Panc1 (cell line): Measurements from ENCODE around the gene IFT22.
"Not testable (repeated sequence)": the region's sequence is repeated elsewhere in the genome, so short reads cannot be mapped to it uniquely, and the experiment has no call there.

Experiments used
- POLR2AphosphoS5 ChIP-seq: IDR thresholded peaks from 2 replicates; pipeline ENCODE4 v1.6.1; 2012; ENCODE audit warnings: mild to moderate bottlenecking, low read depth, low read length, moderate library complexity
- SIN3A ChIP-seq: IDR thresholded peaks from 2 replicates; pipeline ENCODE4 v1.6.1; 2012; ENCODE audit warnings: low read depth, mild to moderate bottlenecking, low read length, moderate library complexity, borderline replicate concordance; ENCODE audit not compliant: insufficient read depth
- TCF7L2 ChIP-seq: IDR thresholded peaks from 2 replicates; pipeline ENCODE4 v1.6.1; 2011; ENCODE audit warnings: mild to moderate bottlenecking, low read depth, low read length, inconsistent platforms
- TF ChIP-seq, protein P1 (sequence below): fragments of 450-650 bp; IDR thresholded peaks from 2 replicates; pipeline ENCODE4 v1.5.1; 2017; ENCODE audit warnings: mild to moderate bottlenecking
- TF ChIP-seq, protein P2 (sequence below), 2 experiments: IDR thresholded peaks; 2 replicates each; pipeline ENCODE4 v1.6.1; 2011 to 2012; ENCODE audit warnings: low read depth in 2 of 2, control low read depth in 1 of 2, low read length in 1 of 2, mild to moderate bottlenecking in 1 of 2, moderate library complexity in 1 of 2; ENCODE audit not compliant: insufficient read depth in 1 of 2

DNA sequence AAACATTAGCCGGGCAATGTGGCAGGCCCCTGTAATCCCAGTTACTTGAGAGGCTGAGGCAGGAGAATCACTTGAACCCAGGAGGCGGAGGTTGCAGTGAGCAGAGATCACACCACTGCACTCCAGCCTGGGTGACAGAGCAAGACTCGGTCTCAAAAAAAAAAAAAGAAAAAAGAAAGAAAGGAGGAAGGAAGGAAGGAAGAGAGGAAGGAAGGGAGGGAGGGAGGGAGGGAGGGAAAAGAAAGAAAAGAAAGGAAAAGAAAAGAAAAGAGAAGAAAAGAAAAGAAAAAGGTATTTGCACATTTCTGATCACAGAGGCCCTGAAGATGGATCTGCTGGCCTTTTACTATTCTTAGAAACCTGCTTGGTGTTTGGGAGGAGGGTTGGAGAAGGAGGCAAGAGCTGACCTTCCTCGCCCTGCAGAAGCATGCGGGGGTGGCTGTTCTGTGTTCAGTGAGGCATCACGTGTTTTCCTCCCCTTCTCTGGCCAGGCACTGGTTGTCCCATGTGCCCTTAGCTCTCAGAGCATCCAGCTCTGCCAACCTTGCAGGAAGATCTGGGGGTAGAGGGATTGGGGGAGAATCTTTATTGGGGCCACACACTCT, 57.4 kb downstream of the IFT22 start:
- TF ChIP-seq, protein P1, sequence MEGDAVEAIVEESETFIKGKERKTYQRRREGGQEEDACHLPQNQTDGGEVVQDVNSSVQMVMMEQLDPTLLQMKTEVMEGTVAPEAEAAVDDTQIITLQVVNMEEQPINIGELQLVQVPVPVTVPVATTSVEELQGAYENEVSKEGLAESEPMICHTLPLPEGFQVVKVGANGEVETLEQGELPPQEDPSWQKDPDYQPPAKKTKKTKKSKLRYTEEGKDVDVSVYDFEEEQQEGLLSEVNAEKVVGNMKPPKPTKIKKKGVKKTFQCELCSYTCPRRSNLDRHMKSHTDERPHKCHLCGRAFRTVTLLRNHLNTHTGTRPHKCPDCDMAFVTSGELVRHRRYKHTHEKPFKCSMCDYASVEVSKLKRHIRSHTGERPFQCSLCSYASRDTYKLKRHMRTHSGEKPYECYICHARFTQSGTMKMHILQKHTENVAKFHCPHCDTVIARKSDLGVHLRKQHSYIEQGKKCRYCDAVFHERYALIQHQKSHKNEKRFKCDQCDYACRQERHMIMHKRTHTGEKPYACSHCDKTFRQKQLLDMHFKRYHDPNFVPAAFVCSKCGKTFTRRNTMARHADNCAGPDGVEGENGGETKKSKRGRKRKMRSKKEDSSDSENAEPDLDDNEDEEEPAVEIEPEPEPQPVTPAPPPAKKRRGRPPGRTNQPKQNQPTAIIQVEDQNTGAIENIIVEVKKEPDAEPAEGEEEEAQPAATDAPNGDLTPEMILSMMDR, result not testable (repeated sequence)
- TF ChIP-seq POLR2AphosphoS5, TCF7L2, SIN3A: not testable (repeated sequence)
- TF ChIP-seq, protein P2, sequence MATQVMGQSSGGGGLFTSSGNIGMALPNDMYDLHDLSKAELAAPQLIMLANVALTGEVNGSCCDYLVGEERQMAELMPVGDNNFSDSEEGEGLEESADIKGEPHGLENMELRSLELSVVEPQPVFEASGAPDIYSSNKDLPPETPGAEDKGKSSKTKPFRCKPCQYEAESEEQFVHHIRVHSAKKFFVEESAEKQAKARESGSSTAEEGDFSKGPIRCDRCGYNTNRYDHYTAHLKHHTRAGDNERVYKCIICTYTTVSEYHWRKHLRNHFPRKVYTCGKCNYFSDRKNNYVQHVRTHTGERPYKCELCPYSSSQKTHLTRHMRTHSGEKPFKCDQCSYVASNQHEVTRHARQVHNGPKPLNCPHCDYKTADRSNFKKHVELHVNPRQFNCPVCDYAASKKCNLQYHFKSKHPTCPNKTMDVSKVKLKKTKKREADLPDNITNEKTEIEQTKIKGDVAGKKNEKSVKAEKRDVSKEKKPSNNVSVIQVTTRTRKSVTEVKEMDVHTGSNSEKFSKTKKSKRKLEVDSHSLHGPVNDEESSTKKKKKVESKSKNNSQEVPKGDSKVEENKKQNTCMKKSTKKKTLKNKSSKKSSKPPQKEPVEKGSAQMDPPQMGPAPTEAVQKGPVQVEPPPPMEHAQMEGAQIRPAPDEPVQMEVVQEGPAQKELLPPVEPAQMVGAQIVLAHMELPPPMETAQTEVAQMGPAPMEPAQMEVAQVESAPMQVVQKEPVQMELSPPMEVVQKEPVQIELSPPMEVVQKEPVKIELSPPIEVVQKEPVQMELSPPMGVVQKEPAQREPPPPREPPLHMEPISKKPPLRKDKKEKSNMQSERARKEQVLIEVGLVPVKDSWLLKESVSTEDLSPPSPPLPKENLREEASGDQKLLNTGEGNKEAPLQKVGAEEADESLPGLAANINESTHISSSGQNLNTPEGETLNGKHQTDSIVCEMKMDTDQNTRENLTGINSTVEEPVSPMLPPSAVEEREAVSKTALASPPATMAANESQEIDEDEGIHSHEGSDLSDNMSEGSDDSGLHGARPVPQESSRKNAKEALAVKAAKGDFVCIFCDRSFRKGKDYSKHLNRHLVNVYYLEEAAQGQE (IDR thresholded peaks at IDR 0.05; ENCODE audit: insufficient read depth in 1 of 2, low read depth in 2 of 2, low read length in 1 of 2), result not testable (repeated sequence)
